HG02970 (cell line): Measurements from ENCODE around the gene ZDHHC17.
A peak's percentile ranks its signal among the peaks of the same experiment; 100 is the strongest.

Experiments used
- ATAC-seq: cut with Tn5 transposase; IDR thresholded peaks from one replicate; pipeline ENCODE4 v1.9.1; 2021; ENCODE audit warnings: mild to moderate bottlenecking, moderate library complexity, moderate number of reproducible peaks; ENCODE audit not compliant: unreplicated experiment, low FRiP score

ZDHHC17 gene

DNA sequence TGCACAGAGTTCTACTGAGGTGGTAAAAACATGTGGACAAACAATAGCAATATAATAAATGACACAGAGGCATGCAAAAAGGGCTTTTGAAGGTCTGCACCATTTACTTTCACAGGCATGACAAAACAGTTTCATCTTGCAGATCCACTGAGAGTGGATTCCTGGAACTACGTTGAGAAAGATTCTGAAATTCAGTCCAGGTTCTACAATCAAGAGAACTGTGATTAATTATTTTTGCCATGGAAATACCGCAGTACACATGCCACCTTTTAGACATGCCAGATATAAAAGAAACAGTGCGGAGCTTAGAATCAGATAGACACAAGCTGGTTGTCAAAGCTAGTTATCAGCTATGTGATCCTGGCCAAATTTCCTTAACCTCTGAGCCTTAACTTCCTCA, 110.1 kb downstream of the ZDHHC17 start:
- no peak for ATAC-seq

DNA sequence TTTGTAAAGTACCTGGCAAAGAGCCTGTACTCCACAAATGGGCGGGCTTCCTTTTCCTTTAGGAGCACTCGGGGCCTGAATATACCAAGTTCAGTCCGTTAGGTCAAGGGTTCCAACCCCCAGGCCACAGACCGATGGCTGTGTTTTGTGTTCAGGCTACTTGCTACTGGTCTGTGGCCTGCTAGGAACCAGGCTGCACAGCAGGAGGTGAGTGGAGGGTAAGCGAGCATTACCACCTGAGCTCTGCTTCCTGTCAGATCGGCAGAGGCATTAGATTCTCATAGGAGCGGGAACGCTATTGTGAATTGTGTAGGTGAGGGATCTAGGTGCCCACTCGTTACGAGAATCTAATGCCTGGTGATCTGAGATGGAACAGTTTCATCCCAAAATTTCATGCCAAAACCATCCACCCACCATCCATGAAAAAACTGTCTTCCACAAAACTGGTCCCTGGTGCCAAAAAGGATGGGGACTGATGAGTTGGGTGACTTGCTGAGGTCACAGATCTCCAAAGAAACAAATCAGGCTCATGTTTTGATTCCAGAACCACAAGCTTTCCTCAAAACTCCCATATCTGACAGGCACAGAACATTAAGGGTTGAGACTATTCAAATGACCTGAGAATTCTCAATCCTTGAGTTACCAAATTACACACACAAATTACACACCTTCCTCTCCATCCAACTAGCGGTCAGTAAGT, 110.7 kb downstream of the ZDHHC17 start:
- ATAC-seq, result no peak

- ATAC-seq, result no peak
Measured at GRCh38 chr12:76876696-76877229, 112.8 kb downstream of the ZDHHC17 start.

- ATAC-seq, result peak; percentile 37
Measured at GRCh38 chr12:76878099-76878898, 114.4 kb downstream of the ZDHHC17 start.

- peak; percentile 85 for ATAC-seq
Measured at GRCh38 chr12:76878899-76879709, 115.2 kb downstream of the ZDHHC17 start, which contains the start of gene CSRP2. Gene CSRP2 (minus strand): TSS chr12:76879019. CDS start chr12:76866260, 12,759 bp downstream.

DNA sequence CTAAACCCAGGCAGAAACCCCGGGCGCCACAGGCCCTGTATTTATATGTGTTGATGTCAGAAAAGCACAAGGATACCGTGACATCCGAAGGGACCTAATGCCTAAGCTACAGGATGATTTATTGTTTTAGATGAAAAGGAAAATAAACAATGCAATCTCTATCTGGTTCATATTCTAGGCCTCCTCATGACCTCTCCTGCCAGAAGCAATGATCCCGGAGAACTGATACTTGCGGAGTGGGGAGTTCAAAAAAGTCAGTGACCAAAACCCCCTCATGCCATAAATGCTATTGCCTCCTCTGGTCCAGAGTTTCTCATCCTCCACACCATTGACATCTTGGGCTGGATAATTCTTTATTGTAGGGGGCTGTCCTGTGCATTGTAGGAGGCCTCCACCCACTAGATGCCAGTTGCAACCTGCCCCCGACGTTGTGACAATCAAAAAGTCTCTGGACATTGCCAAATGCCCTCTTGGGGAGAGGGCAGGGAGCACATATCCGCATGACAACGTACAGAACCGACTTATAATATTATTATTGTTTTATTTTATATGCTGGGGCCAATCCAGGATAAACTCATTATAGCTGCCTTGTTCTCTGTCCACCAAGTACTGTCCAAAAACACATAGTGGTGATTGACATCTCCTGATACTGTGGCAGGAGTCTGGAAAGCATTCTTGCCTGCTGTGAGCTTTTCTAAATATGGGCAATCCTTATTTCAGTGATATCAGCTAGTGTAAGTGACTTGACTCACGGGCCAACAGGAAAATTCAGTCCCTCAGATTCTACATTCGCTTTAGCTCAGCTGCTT, 116.0 kb downstream of the ZDHHC17 start:
- ATAC-seq, result no peak

GRCh38 chr12:76880519-76881023, 116.7 kb downstream of the ZDHHC17 start:
- no peak for ATAC-seq

DNA sequence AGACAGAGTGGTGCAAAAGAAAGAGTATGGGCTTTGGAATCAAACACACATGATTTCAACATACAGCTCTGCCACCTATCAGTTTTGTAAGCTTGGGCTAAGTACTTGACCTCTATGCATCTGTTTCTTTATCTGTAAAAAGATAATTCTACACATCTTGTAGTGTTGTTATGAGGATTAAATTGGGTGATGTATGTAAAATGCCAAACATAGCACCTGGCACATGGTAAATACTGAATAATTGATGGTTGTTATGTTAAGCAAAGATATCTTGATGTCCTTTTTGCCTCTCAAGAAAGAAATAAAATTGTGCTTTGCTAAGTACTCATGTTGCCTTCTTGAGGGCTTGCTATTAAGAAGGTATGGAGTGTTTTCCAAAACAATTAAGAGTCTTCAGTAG, 117.2 kb downstream of the ZDHHC17 start:
- no peak for ATAC-seq

- no peak for ATAC-seq
Measured at GRCh38 chr12:76882367-76882766, 118.5 kb downstream of the ZDHHC17 start.

DNA sequence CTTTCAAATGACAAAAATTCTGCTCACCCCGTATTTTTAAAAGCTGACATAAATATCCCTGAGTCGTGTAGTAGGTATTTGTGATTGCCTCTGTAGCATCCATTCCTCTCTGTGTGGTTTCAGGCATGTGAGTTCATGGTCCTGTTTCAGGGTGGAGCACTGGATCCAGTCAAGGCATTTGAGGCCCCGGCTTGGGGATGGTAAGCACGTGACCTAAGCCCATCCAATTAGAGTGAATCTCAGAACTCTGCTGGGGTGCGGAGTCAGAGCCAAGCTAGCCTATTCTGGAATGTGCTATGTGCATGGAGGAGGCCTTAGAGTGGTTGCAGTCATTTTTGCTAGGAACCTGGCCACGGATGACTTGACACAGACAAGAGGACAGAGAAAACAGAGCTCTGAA, 119.2 kb downstream of the ZDHHC17 start:
- no peak for ATAC-seq

GRCh38 chr12:76883811-76884210, 119.9 kb downstream of the ZDHHC17 start:
- ATAC-seq, result no peak

DNA sequence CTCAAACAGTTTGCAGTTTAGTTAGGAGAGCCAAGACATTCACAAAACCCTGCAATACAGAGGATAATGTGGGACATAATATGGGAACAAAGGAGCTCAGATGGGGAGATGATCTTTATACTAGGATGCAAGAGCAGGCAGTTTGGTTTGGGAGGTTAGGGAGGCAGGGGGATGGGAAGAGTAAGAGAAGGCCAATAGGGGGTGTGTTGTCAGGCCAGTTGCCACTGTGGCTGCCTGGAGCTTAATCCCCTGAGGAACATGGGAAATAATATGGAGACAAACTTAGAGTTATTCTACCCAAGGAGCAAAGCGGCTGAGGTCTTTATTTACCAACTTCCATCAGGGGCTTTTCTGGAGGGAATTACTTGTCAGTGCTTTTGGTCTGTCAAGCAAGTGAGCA, 124.9 kb downstream of the ZDHHC17 start:
- no peak for ATAC-seq

DNA sequence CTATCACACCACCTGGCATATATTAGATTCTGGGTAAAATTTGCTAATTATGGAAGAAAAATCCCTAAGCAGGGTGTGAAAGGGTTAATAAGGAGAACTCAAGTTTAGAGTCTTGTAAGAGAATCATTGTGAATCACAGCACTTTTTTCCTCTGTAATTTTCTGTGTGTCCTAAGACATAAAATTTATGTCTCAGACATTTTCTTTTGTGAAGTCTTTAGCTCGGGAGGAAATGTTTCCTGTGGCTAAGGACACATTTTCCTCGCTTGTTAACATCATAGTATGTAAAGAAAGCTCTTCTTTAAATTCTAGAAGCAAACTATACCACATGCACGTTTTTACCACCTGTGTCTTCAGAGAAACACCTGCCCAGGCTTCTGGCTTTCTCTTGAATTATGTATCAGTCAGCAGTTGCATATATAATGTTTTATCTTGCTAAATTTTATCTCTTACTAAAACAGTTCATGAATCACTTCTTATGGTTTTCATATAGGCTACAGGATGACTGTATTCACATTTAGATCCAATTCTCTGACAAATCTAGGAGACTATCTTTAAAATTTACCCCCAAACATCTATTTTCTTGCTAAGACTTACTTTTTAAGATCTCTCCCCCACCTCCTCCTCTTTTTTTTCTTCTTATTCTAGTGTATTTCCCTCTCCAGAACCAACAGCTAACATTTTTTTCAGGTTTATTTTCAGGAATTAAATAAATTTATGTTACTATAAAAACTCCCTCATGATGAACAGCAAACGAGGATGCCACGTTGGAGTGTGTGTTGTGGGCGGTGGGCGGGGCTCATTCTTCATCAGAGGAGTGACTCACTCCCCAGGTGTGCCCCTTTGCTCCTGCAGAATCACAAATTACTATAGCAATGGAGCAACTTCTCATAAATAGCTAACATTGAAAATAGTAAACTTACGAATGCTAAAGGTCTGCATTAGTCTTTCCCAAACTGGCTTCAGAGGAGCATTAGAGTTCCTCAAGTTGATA, 126.5 kb downstream of the ZDHHC17 start:
- ATAC-seq, result no peak

DNA sequence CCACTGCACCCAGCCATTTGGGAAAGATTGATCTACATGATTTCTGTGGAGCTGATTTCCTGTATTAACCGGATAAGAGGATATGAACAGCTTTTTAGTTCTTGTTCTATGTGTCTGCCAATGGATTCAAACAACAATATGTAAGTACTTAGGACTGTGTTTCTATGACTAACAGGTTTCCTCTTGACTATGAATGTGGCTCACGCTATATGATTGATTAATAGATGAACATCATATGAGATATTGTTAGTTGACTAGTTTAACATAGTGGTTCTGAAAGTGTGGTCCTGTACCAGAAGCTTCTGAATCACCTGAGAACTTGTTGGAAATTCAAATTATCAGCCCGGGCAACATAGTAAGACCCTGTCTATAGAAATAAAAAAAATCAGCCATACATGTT, 127.7 kb downstream of the ZDHHC17 start:
- ATAC-seq, result no peak

- no peak for ATAC-seq
Measured at GRCh38 chr12:76895796-76896195, 131.9 kb downstream of the ZDHHC17 start.

DNA sequence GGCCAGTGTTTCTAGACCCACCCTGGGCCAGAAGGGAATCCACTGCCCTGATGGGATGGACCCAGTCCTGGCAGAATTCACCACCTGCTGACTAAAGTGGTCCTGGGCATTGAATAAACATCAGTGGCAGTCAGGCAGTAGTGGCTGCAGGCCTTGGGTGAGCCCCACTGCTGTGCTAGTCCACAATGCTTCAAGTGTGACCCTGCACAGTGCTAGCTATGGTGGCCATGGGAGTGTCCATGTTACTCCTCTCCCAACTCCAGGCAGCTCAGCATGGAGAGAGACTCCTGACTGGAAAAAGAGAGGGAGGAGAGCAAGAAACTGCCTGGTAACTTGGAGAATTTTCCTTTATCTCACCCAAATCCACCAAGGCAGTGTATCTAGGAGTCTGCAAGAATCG, 132.4 kb downstream of the ZDHHC17 start:
- ATAC-seq, result no peak

GRCh38 chr12:76898442-76898841, 134.5 kb downstream of the ZDHHC17 start:
- ATAC-seq, result no peak

DNA sequence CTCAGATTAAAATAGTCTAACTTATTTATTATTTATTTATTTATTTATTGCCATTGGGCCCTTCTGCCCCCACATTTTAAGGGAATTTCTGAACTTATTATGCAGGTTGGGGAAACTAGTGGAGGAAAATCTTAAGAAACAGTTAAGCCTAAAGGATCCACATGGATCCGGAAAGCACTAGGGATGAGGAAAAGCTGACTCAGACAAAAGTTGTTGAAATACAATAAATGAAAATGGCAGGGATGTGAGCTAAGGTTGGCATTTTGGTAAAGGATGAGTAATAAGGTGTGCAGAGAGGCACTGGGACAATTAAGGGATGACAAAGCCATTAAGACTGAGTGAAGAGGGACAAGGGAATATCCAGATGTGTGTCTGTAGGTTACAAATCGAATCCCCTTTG, 135.6 kb downstream of the ZDHHC17 start:
- no peak for ATAC-seq
